ENCODE measurements around the gene WDR5. TPM values are rescaled to one million over a fixed set of nuclear protein-coding genes. Genes with fewer than 3 reads are reported as not detected.

The WDR5 gene
- total RNA-seq, 1 donor from 2014 or later = 22.2 TPM

GRCh38 chr9:134164879-134165278 lies 29.0 kb downstream of the WDR5 start:
- no peak for TF ChIP-seq CTCF (IDR thresholded peaks at IDR 0.05)
- Mint-ChIP-seq H3K27ac (ENCODE audit: unreplicated experiment) (no peak overlapping the region), H3K36me3 (ENCODE audit: low read depth) (no peaks in the 10 kb centered on the region), H3K27me3 (ENCODE audit: low read depth) (no peaks in the 10 kb centered on the region), H3K4me3 (ENCODE audit: unreplicated experiment) (no peak overlapping the region), H3K9me3 (ENCODE audit: low read depth) (no peaks in the 10 kb centered on the region), H3K4me1 (ENCODE audit: low read depth) (peaks cover 27% of the 10 kb centered on the region)
- DNase-seq (ENCODE audit: low spot score) = no peak

GRCh38 chr9:134165357-134166315 lies 29.8 kb downstream of the WDR5 start:
- Mint-ChIP-seq H3K36me3 (ENCODE audit: low read depth) (no peaks in the 10 kb centered on the region), H3K27ac (ENCODE audit: unreplicated experiment) (peak overlapping the region; percentile 51), H3K27me3 (ENCODE audit: low read depth) (no peaks in the 10 kb centered on the region), H3K4me3 (ENCODE audit: unreplicated experiment) (no peak overlapping the region), H3K9me3 (ENCODE audit: low read depth) (no peaks in the 10 kb centered on the region), H3K4me1 (ENCODE audit: low read depth) (peaks cover 27% of the 10 kb centered on the region)
- TF ChIP-seq CTCF (IDR thresholded peaks at IDR 0.05) = no peak
- no peak for DNase-seq (ENCODE audit: low spot score)

DNA sequence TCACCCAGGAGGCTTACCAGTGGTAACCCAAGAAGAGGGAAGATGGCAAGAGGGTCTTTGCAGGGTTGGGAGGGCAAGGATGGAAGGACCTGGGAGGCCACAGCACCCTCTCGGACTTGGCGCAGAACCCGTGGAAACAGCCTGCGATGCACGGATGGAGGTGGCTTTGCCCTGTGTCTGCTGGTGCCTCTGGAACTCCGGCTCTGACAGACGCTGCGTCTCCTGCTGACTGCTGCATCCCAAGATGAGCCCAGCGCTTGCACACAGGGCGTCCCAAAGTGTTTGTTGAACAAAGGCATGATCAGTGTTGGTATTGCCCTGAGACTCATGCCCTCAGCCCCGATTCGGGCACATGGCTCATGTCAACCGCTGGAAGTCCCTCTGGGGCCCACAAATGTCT lies 30.5 kb downstream of the WDR5 start:
- no peak overlapping the region for H3K27ac Mint-ChIP-seq (ENCODE audit: unreplicated experiment)
- H3K27me3 Mint-ChIP-seq (ENCODE audit: low read depth) = no peaks in the 10 kb centered on the region
- no peak for TF ChIP-seq CTCF (IDR thresholded peaks at IDR 0.05)
- DNase-seq (ENCODE audit: low spot score) = no peak
- H3K4me1 Mint-ChIP-seq (ENCODE audit: low read depth) = peaks cover 27% of the 10 kb centered on the region
- no peak overlapping the region for H3K4me3 Mint-ChIP-seq (ENCODE audit: unreplicated experiment)
- H3K36me3 Mint-ChIP-seq (ENCODE audit: low read depth) = no peaks in the 10 kb centered on the region
- no peaks in the 10 kb centered on the region for H3K9me3 Mint-ChIP-seq (ENCODE audit: low read depth)

DNA sequence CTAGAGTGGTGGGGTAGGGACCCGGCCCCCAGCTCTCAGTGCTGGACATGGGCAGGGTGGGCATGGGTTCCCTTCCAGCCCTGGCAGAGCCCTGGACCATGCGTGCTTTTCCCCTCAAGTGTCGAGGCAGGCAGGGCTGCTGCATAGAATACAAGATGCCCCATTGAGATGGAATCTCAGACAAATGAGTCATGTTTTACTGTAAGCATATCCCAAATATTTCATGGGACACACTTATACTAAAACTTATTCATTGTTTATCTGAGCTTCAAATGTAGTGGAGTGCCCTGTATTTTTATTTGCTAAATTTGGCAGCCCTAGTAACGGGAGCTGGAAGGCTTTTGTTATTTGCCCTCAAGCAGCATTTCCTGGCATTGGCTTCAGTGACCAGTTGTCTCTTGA lies 31.6 kb downstream of the WDR5 start:
- no peaks in the 10 kb centered on the region for H3K27me3 Mint-ChIP-seq (ENCODE audit: low read depth)
- no peak overlapping the region for H3K4me3 Mint-ChIP-seq (ENCODE audit: unreplicated experiment)
- H3K9me3 Mint-ChIP-seq (ENCODE audit: low read depth) = no peaks in the 10 kb centered on the region
- H3K4me1 Mint-ChIP-seq (ENCODE audit: low read depth) = peaks cover 27% of the 10 kb centered on the region
- DNase-seq (ENCODE audit: low spot score) = no peak
- no peak for TF ChIP-seq CTCF (IDR thresholded peaks at IDR 0.05)
- H3K36me3 Mint-ChIP-seq (ENCODE audit: low read depth) = no peaks in the 10 kb centered on the region
- H3K27ac Mint-ChIP-seq (ENCODE audit: unreplicated experiment) = peak overlapping the region; percentile 65

GRCh38 chr9:134168757-134169550 lies 33.1 kb downstream of the WDR5 start:
- H3K27me3 Mint-ChIP-seq (ENCODE audit: low read depth) = no peaks in the 10 kb centered on the region
- TF ChIP-seq CTCF (IDR thresholded peaks at IDR 0.05) = peak; percentile 47
- H3K4me3 Mint-ChIP-seq (ENCODE audit: unreplicated experiment) = no peak overlapping the region
- H3K27ac Mint-ChIP-seq (ENCODE audit: unreplicated experiment) = no peak overlapping the region
- H3K9me3 Mint-ChIP-seq (ENCODE audit: low read depth) = no peaks in the 10 kb centered on the region
- H3K36me3 Mint-ChIP-seq (ENCODE audit: low read depth) = no peaks in the 10 kb centered on the region
- no peak for DNase-seq (ENCODE audit: low spot score)
- peaks cover 26% of the 10 kb centered on the region for H3K4me1 Mint-ChIP-seq (ENCODE audit: low read depth)

Data from chondrocyte (in vitro differentiated cells).